NT2/D1 (cell line): ENCODE results near the gene RTBDN.

Source experiments
- SUZ12 ChIP-seq: IDR thresholded peaks from 2 replicates; pipeline ENCODE4 v1.6.1; 2011; ENCODE audit not compliant: insufficient read length, insufficient read depth; ENCODE audit errors: extremely low read depth
- YY1 ChIP-seq: IDR thresholded peaks from 2 replicates; pipeline ENCODE4 v1.6.1; 2011; ENCODE audit not compliant: insufficient read length, insufficient read depth
- ZNF274 ChIP-seq: IDR thresholded peaks from 2 replicates; pipeline ENCODE4 v1.6.1; 2011; ENCODE audit warnings: mild to moderate bottlenecking, low read depth, low read length

DNA sequence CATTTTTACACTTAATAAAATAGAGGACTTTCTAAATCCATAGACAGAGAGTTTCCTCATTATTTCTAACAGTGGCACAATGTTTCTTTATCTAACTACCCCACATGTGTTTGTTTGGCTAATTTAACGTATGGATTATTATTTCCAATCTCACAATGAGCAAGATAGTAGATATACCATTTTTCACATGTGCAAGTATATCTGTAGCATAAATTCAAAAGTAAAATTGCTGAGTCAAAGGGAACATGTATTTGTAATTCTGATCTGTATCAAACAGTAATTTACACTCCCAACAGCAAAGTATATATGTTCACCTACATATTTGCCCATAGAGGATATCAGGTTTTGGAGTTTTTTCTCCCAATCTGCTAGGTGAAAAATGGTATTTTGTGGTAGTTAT lies 22.3 kb upstream of the RTBDN start:
- no peak for TF ChIP-seq SUZ12
- no peak for TF ChIP-seq YY1
- TF ChIP-seq ZNF274, result no peak
